NCI-H128 (cell line): ENCODE measurements around the gene CMSS1.
A peak's percentile ranks its signal among the peaks of the same experiment; 100 is the strongest.

Experiments used
- DNase-seq: peaks from one replicate; lab custom pipeline; 2025; ENCODE audit not compliant: unreplicated experiment; lab: John Stamatoyannopoulos, UW

CMSS1 gene

DNA sequence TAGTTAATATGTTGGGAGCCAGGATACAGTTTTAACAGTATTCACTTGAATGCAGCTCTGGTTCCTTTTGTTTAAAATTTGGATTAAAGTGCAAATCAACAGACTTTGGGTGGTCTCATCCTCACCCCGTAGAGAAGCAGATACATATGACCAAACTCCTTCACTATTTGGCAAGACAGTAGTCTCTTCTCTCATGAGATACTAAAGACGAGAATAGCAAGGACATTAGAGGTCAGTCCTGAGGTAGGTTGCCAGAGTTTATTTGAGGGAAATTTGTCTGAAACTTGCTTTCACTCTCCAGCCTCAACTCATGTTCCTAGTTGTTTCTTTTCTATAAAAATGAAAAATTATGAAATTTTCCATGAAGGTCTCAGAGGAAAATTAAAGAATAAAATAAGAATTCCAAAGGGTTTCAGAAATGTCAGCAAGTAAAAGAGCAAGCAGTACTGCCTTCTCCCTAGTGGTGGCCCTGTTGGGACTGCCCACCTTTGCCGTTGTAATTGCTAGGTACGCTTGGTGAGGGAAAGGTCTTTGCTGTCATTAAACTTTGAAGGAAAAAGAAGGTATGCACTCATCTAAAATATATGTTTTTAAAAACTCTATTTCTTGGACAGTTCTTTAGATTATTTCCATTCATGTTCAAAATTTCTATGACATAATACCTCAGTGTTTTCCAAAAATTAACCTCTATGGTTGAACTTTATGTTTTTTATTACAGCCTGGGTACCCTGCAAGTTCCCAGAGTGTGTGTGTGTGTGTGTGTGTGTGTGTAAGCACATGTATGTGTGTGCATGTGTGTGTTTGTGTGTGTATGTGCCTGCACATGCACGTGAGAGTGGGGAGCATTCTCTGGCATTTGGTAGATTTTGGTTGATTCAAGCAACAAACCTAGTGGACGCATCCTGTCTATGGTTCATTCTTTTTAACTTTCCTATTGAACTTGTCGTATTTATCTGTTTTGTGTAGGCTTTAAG is 111.4 kb downstream of the CMSS1 start:
- DNase-seq = no peak

- DNase-seq = no peak
These were observed 112.1 kb downstream of the CMSS1 start for GRCh38 chr3:99929745-99930139.

GRCh38 chr3:99931059-99931458 is 113.4 kb downstream of the CMSS1 start:
- DNase-seq = no peak

GRCh38 chr3:99933971-99934750 is 116.5 kb downstream of the CMSS1 start:
- no peak for DNase-seq

- no peak for DNase-seq
These were observed 117.5 kb downstream of the CMSS1 start for GRCh38 chr3:99934975-99935797.

DNA sequence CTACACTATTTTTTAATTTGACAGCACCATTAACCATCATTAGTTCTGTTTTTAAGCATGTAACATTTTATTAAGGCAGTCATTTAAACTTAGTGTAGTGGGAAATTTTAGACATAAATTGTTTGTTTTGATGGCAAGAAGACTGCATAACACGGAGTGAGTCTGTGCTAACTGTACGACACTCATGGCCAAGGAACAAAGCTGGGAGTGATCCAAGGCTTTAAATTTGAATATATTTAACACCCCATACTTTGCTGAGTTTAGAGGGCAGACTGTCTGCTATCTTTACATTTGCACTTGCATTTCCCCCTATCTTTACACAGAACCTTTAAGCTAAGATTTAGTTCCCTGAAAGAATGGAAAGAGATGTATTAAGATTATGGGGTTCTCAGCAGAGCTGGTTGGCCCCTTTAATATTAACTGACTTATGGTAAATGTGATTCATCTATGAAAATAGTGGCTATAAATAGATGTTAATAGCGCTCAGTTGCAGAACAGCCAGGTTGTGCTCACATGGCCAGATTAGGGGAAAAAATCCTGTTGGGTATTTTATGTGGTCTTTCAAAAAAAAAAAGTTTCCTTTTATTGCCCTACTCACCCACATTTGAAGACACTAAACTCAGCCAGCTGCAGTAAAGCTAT is 120.7 kb downstream of the CMSS1 start:
- DNase-seq = no peak

- DNase-seq = no peak
These were observed 122.2 kb downstream of the CMSS1 start for GRCh38 chr3:99939876-99940275.

GRCh38 chr3:99940350-99940749 is 122.7 kb downstream of the CMSS1 start:
- no peak for DNase-seq

DNA sequence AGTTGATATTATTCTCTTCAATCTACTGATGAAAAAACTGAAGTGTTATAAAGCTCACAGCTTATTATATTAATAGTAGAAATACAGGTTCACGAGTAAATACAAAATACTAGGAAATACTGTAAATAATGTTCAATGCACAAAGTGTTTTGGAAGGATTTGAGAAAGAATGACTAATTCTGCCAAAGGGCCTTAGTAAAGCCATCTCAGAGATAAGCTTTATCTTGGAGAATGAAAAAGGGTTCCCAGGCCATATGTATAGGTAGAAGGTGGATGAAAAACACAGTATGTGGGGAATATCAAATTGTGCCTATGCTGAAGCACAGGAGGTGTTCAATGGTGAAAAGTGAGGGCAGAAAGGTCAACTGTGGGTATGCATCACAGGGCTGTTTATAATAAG is 123.5 kb downstream of the CMSS1 start:
- DNase-seq = no peak

GRCh38 chr3:99943931-99944761 is 126.5 kb downstream of the CMSS1 start:
- DNase-seq = no peak

- DNase-seq = peak; percentile 39
These were observed 127.8 kb downstream of the CMSS1 start for GRCh38 chr3:99945328-99945995.

DNA sequence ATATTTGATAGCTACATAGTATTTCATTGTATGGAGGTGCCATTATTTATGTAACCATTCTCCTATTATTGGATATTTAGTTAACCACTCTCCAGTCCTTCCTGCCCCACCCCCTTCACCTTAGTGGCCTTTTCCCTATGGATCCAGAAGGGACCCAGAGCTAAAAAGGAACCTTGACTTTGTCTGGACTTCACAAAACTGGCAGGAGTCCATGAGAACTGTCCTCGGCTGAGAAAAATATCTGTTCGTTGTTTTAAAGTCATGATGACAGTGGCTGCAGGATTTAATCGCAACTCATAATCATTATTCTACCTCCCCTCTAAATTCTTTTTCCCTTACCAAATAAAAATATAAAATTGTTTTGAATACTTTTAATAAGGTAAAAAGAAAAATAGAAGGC is 129.7 kb downstream of the CMSS1 start:
- no peak for DNase-seq

GRCh38 chr3:99948467-99949089 is 130.9 kb downstream of the CMSS1 start:
- DNase-seq = no peak

- no peak for DNase-seq
These were observed 132.5 kb downstream of the CMSS1 start for GRCh38 chr3:99949956-99950670.

GRCh38 chr3:99950921-99951320 is 133.3 kb downstream of the CMSS1 start:
- no peak for DNase-seq

DNA sequence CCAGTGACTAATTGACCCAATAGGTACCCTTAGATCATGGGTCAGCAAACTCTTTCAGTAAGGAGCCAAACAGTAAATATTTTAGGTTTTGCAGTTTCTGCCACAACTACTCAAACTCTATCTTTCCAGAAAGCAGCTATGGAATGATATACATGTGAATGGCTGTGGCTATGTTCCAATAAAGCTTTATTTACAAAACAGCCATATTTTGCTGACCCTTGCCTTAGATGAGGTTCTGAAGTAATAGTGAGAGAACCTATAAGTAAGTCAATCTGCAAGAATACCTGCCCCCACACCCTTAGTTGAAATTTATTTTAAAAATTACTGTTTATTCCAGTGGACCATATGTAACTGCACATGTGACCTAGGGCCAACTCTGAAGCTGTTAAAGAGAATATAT is 134.0 kb downstream of the CMSS1 start:
- no peak for DNase-seq

DNA sequence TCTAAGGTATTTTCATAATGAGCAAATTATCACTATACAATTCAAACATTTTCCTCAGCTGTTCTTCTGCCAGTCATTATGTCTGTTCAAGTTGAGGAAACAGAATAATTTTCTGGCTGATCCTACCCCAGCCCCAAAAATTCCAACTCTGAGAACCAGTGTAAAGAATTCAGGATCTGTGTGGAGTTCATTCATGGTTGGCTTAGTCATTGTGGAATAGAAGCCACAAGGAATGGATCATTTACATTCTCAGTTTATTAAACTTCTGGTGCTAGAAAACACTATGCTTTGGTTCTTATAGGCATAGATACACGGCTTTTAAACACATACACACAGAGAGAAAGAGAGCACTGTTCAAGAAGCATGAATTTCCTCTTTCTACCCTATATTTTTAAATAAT is 134.6 kb downstream of the CMSS1 start:
- DNase-seq = no peak

DNA sequence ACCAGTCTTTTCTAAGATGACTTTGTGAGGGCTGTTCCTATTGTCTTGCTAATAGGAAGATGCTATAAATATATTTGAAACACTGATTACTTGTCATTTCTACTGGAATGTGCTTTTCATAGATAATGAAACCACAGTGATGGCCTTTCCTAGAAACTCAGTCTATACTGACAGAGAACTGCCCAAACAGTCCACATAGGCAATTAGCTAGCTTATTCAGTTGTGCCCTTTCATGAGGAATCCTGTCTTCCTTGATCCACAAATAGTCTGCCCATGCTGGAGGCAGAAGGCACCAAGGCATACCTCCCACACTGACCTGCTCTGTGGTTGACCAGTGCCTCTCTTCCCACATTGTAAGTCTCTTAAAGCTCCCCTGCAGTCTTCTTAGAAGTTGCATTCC is 135.9 kb downstream of the CMSS1 start:
- DNase-seq = no peak
